Spleen (tissue), 11 donors: ENCODE results near the gene LRBA. TPM values are rescaled to one million over a fixed set of nuclear protein-coding genes. Genes with fewer than 3 reads are reported as not detected.

ENCODE experiments used
- DNase-seq: peaks from one replicate; pipeline ENCODE4 v3.0.0-alpha.2; 2020
- H3K27ac ChIP-seq, 8 donors: fragments of 200-600 bp; sonication (generic) in 7 of 8; 1 replicate in 4 of 8; 2 replicates in 4 of 8; pipeline versions ENCODE4 v1.5.0 to v1.8.0; 2016 to 2021; ENCODE audit warnings: inconsistent platforms in 4 of 8, mild to moderate bottlenecking in 4 of 8, moderate library complexity in 1 of 8
- H3K27me3 ChIP-seq, 7 donors: fragments of 200-600 bp; sonication (generic) in 6 of 7; replicated peaks in 1 of 7; 1 replicate in 4 of 7; 2 replicates in 3 of 7; pipeline versions ENCODE4 v1.5.0 to v1.8.0; 2016 to 2021; ENCODE audit warnings: inconsistent platforms in 3 of 7, mild to moderate bottlenecking in 1 of 7
- H3K36me3 ChIP-seq, 6 donors: fragments of 200-600 bp; sonication (generic) in 5 of 6; 1 replicate in 4 of 6; 2 replicates in 2 of 6; pipeline versions ENCODE4 v1.5.0 to v1.8.0; 2016 to 2021; ENCODE audit warnings: inconsistent platforms in 2 of 6
- H3K4me1 ChIP-seq, 6 donors: fragments of 200-600 bp; sonication (generic) in 5 of 6; 1 replicate in 3 of 6; 2 replicates in 3 of 6; pipeline versions ENCODE4 v1.5.0 to v1.8.0; 2016 to 2021; ENCODE audit warnings: inconsistent platforms in 3 of 6
- H3K4me3 ChIP-seq, 8 donors: fragments of 200-600 bp; sonication (generic) in 7 of 8; 1 replicate in 4 of 8; 2 replicates in 4 of 8; pipeline versions ENCODE4 v1.5.0 to v1.8.0; 2016 to 2021; ENCODE audit warnings: inconsistent platforms in 4 of 8, mild to moderate bottlenecking in 4 of 8, moderate library complexity in 2 of 8
- H3K9me3 ChIP-seq, 8 donors: fragments of 200-600 bp; sonication (generic) in 7 of 8; 1 replicate in 4 of 8; 2 replicates in 4 of 8; pipeline versions ENCODE4 v1.5.0 to v1.8.0; 2016 to 2021; ENCODE audit warnings: inconsistent platforms in 4 of 8
- POLR2A ChIP-seq, 3 donors: fragments of 450-650 bp; IDR thresholded peaks; one replicate each; pipeline ENCODE4 v1.5.1; 2017; ENCODE audit warnings: antibody characterized with exemption in 3 of 3, mild to moderate bottlenecking in 1 of 3
- POLR2AphosphoS5 ChIP-seq, 3 donors: sonication (generic); formaldehyde crosslinking; IDR thresholded peaks; one replicate each; pipeline ENCODE4 v1.5.1; 2017; ENCODE audit warnings: antibody characterized with exemption in 3 of 3
- WGBS, 5 donors: extraction: QIAGEN DNeasy Blood & Tissue Kit in 3 of 5; methylation state at CpG; one replicate each; pipeline versions ENCODE4 v1.1.5 to v1.1.7; 2013 to 2018; 5-methylcytosine and 5-hydroxymethylcytosine counted together
- intact Hi-C: fragments of 100-400 bp; cut with DNase I; formaldehyde crosslinking; loops from one replicate; pipeline ENCODE4 v1.15.0; 2023; ENCODE audit warnings: low total_unique reads
- polyA plus RNA-seq, 3 donors: library from polyadenylated mRNA; stranded (reverse); fragments of 200-250 nt; gene quantifications; one replicate each; pipeline ENCODE4 v1.2.1, GENCODE V29; 2013
- total RNA-seq, 7 donors: library from RNA; depleted of rRNA in 3 of 7; stranded (reverse); fragments of >200 nt in 3 of 7; fragmentation: NEBNext Ultra II Directional in 4 of 7; extraction: Animal tissue kit (Norgen Biotek cat#: 25700) in 4 of 7; gene quantifications; one replicate each; pipeline versions ENCODE4 v1.1.0 to v1.2.1, GENCODE V29; 2016 to 2021
- TF ChIP-seq, protein P1 (sequence below), 11 experiments: fragments of 200-600 bp in 7 of 11; fragments of 450-650 bp in 4 of 11; sonication (generic) in 4 of 11; IDR thresholded peaks in 8 of 11; conservative IDR thresholded peaks in 3 of 11; 1 replicate in 7 of 11; 2 replicates in 4 of 11; pipeline versions ENCODE4 v1.4.0 to v1.8.0; 2016 to 2021; ENCODE audit warnings: antibody characterized with exemption in 11 of 11, inconsistent platforms in 4 of 11, mild to moderate bottlenecking in 1 of 11
- donor health status: healthy with polysubstance abuse.
- donor health status: DM: no; HTN: no; CAD: no; lungs with moderate emphysema.
- donor health status: DM: no; HTN: no; CAD: no.
- donor health status: Bipolar disorder and iron deficiency.
- donor health status: healthy.
- donor health status: DM: no; HTN: no; CAD: no.
- donor health status: DM: yes; HTN: yes; CAD: no.

The LRBA gene
- total and polyA plus RNA-seq, 10 donors: 8.2 to 84.9 (median 50.5) TPM

DNA sequence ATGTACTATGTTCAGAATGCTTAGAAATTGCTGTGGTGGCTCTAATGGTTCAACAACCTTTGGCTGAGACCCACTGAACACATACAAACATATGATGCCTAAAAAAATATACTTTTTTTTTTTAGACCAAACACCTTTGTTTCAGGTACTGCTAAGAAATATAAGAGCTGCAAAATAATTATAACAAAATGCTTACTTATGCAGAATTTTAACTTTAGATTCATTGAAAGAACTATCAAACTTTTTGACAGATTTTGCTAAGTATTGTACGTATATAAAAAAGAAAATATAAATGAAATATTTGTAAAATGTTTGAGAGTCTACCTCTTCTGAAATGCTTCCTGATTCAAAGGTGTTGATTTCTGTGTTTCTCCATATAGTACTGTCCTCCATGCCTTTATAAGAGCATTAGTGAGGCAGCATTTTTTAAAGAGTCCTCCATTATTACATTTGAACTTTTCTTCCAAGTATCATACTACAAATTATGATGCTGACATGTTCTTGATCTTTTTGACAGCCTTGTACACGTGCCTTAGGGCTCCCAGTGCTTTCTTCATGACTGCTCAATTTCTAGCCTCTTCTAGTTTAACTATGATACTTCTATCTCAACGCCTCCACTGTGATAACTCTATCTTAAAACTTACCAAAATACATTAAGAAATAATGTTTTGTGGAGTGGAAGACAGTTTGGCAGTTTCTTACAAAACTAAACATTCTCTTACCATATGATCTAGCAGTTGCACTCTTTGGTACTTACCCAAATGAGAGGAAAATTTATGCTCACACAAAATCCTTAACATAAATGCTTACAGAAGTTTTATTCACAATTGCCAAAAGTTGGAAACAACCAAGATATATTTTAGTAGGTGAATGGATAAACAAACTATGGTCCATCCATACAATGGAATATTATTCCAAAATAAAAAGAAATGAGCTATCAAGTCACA is 645.4 kb downstream of the LRBA start:
- peaks cover 0 to 8% (median 0%) of the 10 kb centered on the region in 6 donors for H3K36me3 ChIP-seq
- no peak for DNase-seq
- no peaks in the 10 kb centered on the region for H3K9me3 ChIP-seq
- H3K4me1 ChIP-seq: no peaks in the 10 kb centered on the region
- H3K4me3 ChIP-seq: no peak overlapping the region
- TF ChIP-seq POLR2A (IDR thresholded peaks at IDR 0.05) (no peak), POLR2AphosphoS5 (IDR thresholded peaks at IDR 0.05) (no peak)
- TF ChIP-seq, protein P1, sequence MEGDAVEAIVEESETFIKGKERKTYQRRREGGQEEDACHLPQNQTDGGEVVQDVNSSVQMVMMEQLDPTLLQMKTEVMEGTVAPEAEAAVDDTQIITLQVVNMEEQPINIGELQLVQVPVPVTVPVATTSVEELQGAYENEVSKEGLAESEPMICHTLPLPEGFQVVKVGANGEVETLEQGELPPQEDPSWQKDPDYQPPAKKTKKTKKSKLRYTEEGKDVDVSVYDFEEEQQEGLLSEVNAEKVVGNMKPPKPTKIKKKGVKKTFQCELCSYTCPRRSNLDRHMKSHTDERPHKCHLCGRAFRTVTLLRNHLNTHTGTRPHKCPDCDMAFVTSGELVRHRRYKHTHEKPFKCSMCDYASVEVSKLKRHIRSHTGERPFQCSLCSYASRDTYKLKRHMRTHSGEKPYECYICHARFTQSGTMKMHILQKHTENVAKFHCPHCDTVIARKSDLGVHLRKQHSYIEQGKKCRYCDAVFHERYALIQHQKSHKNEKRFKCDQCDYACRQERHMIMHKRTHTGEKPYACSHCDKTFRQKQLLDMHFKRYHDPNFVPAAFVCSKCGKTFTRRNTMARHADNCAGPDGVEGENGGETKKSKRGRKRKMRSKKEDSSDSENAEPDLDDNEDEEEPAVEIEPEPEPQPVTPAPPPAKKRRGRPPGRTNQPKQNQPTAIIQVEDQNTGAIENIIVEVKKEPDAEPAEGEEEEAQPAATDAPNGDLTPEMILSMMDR (IDR thresholded peaks at IDR 0.05 in 8 of 11, conservative IDR thresholded peaks at IDR 0.05 in 3 of 11): no peak
- no peaks in the 10 kb centered on the region for H3K27me3 ChIP-seq
- 80 to 92% (median 89%) methylated on average over 3 of the region's 3 CpGs for WGBS, 5 donors
- intact Hi-C loops: no loop called here
- no peak overlapping the region for H3K27ac ChIP-seq

DNA sequence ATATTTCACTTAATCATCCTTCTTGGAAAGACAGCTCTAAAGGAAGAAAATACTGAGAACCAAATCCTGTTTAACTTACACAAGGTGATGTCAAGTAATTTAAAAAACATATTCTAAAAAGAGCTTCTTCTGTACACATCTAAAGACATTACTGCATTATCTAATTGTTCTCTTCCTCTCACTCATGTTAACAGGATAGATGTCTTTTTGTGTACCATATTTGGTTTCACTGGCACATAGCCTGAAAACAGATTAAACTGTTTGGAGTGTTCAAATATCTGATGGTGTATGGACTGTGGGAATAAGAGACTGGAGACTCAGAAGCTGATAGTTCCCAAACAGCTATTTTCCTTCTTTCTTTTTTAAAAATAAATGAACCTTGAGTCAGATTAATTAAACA is 646.4 kb downstream of the LRBA start:
- no peak for DNase-seq
- H3K27ac ChIP-seq: no peak overlapping the region
- no peaks in the 10 kb centered on the region for H3K9me3 ChIP-seq
- no peak overlapping the region for H3K4me3 ChIP-seq
- H3K4me1 ChIP-seq: no peaks in the 10 kb centered on the region
- no peaks in the 10 kb centered on the region for H3K36me3 ChIP-seq
- TF ChIP-seq POLR2A (IDR thresholded peaks at IDR 0.05): no peak
- no peak for TF ChIP-seq POLR2AphosphoS5 (IDR thresholded peaks at IDR 0.05)
- TF ChIP-seq, protein P1 (IDR thresholded peaks at IDR 0.05 in 8 of 11, conservative IDR thresholded peaks at IDR 0.05 in 3 of 11): no peak
- intact Hi-C loops: no loop called here
- H3K27me3 ChIP-seq: no peaks in the 10 kb centered on the region

DNA sequence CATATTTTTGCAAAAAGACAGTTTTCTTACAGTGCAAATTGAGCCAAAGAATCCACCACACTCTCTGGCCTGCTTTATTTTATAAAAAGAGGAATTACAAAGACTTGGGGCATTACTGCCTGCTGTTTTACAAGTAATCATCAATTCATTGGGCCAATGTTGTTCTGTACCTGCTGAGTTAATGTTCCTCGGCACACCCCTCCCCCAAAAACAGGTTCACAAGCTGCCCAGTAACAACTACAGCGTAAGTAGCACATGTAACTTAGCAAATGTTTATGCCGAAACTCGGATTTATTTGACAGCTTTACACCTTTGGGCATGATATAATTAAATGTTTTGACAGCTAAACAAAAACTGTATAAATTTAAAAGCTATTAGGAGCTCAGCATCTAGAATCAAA is 647.8 kb downstream of the LRBA start:
- H3K4me1 ChIP-seq: no peaks in the 10 kb centered on the region
- DNase-seq: no peak
- no peaks in the 10 kb centered on the region for H3K36me3 ChIP-seq
- H3K4me3 ChIP-seq: no peak overlapping the region
- 89 to 91% (median 91%) methylated on average over 4 of the region's 4 CpGs for WGBS, 5 donors
- H3K27ac ChIP-seq: no peak overlapping the region
- intact Hi-C loops: no loop called here
- TF ChIP-seq POLR2AphosphoS5 (IDR thresholded peaks at IDR 0.05) (no peak), POLR2A (IDR thresholded peaks at IDR 0.05) (no peak)
- H3K9me3 ChIP-seq: no peaks in the 10 kb centered on the region
- H3K27me3 ChIP-seq: no peaks in the 10 kb centered on the region

DNA sequence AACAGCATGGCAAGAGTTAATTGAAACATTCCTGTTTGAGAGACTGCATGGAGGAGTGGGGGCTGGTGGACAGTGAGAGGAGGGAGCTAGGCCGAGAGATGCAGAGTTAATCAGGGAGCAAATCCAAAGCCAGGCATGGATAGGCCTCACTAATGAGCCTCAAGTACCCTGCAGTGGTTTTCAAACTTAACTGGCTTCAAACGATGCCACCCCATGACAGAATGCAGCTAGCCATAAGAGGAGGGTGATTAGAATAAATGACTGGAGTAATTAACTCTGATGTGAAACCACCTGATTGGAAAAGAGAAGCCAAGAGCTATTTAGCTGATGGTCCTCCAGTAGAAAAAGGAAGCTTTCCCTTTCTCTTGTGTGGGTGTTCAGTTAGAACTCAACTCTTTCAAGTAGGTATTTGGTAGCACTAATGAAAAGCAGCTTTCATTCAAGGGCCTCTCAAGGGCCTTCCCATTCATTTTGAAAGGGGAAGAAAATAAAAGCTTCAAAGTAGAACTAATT is 648.5 kb downstream of the LRBA start:
- Histone ChIP-seq H3K36me3 (no peaks in the 10 kb centered on the region), H3K9me3 (no peaks in the 10 kb centered on the region), H3K27ac (no peak overlapping the region), H3K4me3 (no peak overlapping the region), H3K4me1 (no peaks in the 10 kb centered on the region), H3K27me3 (no peaks in the 10 kb centered on the region)
- no peak for DNase-seq
- WGBS, 5 donors: 57 to 71% (median 64%) methylated on average over 2 of the region's 2 CpGs
- intact Hi-C loops: no loop called here
- no peak for TF ChIP-seq POLR2A (IDR thresholded peaks at IDR 0.05)
- TF ChIP-seq, protein P1 (IDR thresholded peaks at IDR 0.05 in 8 of 11, conservative IDR thresholded peaks at IDR 0.05 in 3 of 11): no peak
- TF ChIP-seq POLR2AphosphoS5 (IDR thresholded peaks at IDR 0.05): no peak
